Measurements from ENCODE around the gene OR2K2.
"Not testable (repeated sequence)": the region's sequence is repeated elsewhere in the genome, so short reads cannot be mapped to it uniquely, and the experiment has no call there.

OR2K2 gene, protein sequence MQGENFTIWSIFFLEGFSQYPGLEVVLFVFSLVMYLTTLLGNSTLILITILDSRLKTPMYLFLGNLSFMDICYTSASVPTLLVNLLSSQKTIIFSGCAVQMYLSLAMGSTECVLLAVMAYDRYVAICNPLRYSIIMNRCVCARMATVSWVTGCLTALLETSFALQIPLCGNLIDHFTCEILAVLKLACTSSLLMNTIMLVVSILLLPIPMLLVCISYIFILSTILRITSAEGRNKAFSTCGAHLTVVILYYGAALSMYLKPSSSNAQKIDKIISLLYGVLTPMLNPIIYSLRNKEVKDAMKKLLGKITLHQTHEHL

DNA sequence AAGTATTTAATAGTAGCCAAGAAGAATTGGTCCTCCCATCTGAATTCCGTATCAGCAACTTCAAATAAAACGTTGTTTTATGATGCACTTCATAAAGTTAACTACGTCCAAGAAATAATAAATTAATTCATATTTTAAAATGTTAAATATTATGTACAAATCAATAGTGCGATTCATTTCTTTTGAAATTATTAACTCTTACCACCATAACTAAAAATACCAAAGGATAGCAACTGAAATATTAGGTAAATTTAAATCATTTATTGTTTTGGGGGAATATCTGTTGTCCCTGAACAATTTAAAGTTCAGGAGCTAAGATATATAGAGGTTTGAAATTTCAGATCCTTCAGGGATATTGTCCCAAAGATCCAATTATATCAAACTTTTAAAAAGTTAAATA is at the start of gene OR2K2:
Gene OR2K2, minus strand, starts transcription at position 101 of the 400 bp plus-strand sequence. CDS start 1,791 bp downstream, outside the sequence.
- no peak for DNase-seq

DNA sequence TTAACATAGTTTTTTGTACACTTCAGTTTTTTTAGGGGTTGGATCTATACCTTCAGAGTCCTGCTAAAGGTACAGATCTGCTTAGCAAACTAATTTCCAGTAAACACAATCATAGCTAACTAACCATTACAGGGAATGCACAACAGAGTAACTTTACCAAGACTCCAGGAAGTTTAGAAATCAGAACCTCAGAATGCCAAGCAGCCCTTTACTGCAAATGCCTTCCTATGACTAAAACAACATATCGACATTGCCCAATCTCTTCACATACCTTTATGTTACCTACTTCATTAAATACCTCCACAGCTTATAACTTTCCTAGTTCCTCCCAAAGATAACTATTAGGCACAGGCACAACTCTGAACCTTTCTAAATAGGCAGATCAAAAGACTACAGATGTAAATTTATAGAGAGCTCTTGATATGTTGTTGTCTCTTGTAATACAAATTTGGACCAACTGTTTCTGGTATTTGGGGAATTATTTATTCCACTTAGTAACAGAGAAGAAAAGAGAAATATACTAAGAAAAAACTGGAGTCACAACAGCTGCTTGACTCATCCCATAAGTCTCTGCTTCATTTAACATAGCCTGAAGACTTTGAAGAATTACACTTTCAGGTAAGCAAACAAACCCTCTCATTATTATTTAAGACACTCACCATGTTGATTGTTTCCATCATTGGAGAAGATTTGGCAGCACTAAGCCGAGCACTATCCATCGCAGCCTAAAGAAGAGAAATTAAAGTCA is 46.0 kb upstream of the OR2K2 start:
- no peak for DNase-seq

DNA sequence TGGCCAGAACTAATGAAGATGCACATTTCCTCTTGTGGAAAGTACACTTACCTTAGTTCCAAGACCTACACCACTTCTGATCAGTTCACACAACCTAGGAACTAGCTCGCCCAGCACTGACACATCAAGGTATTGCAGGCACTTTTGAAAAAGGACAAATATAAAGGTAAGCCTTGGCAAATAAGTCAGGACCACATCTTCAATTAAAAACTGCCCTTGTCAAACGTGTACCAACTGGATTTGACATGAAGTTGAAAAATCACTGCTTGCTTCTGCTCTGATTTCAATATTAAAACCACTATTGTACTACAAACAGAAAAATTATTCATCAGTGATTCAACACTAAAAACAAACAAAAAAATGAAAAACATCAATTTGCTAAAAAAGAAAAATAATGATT is 45.0 kb upstream of the OR2K2 start:
- no peak for DNase-seq

DNA sequence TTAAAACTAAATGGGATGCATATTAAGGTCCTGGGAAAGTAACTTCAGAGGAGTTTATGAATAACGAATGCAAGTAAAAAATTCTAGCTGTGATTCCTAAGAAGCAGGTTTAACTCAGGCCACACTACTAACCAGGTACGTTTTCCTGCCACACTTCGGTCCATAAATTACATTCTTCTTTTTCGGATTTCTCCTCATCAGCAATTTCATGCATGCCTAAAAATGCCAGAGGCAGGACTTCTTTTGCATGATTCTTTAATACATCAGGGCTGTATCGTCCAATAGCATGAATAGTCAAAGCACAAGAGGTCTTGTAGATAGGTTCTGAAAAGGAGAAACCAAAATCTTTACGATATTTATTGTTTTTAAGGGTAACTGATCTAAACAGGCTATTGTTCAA is 42.3 kb upstream of the OR2K2 start:
- no peak for DNase-seq

DNA sequence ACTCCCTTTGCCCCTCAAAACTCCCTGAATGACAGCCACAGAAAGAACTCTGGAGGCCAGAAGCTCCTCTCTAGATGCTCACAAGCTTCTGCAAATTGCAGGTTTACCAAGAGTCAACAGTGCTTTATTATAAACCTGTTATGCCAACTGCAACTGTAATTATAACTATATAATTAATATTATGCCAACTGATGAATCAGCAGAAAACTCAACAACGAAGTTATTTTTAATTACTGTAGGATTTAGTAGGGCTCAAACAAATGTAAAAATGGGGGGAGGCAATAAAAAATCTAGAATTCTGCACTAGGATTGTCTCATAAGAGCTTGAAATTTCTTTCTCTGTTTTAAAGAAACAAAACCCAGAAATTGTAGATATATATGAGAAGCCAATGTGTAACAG is 37.0 kb upstream of the OR2K2 start:
- no peak for DNase-seq

DNA sequence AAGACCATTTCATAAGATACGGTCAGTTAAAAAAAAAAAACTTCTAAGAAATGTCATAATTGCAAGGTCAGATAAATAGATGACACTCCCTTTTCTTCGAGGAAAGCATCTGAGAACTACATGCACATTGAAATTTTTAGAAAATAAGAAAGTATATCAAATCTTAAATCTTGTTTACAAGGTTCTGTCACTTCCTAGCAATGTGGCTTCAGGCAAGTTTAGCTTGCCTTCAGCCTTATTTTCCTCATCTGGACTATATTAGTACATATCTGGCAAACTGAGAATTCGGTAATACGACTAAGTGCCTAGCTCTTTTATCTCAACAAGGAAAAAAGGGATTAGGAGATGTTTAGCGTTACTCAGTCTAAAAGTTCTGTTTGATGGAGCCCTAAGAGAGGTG is 32.5 kb upstream of the OR2K2 start:
- no peak for DNase-seq

DNA sequence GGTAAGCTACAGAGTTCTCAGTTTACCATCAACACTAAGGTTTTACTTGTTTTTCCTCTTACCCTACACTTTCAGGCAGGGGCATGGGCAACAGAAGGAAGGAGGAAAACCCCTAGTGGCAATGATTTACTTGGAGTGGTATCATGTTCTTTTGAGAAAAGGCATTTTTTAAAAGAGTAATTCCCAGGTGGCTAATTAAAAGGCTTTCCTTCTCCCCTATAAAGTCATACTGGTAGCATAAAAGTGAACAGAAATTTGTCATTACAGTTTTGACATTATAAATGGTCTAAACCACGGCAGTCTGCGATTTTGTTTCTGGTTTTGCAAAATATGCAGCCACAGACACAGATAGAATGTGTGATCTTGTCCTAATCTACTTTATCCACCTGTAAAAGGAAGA is 30.9 kb upstream of the OR2K2 start:
- DNase-seq, result no peak

DNA sequence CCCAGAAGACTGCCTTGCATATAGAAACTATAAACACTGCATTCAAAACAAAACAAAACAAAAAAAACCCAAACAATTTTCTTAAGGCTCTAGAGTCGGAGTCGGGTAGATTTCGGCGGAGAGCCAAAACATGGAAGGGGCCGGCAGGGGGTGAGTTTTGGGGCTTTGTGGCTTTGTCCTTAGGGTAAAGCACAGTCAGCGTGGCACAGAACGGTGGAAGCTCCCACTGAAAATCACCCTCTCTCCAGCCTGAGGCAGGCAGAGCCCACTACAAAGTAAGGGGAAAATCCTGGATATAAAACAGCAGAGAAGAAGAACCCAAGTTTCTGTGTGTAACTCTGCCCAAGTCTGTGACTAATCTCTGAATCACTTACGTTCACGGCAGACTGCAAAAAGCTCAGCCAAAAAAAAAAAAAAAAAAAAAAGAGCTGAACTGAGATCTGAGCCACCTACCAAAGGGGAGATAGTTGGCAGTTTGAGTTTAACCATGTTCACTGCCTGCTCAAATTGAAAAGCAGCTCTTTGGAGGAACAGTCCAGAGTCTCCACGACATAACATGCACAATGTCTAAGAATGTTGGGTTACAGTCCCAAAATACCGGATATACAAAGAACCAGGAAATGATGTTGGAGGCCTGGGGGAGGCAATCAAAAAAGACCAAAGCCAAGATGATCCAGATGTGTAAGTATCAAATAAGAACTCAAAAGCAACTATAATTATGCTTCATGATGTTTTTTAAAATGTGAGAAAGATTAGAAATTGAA is 26.6 kb upstream of the OR2K2 start:
- no peak for DNase-seq

DNA sequence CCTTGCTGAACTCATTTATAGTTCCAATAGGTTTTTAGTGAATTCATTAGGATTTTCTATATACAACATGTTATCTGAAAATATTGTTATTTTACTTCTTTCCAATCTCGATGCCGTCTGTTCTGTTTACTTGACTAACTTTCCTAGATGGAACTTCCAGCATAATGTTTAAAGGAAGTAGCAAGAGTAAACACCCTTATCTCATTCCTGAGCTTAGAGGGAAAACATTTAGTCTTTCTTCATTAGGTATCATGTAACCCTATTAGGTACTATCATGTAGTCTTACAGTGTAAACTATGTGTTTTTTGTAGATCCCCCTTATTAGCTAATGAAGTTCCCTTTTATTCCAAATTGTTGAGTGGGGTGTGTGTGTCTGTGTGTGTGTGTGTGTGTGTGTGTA is 22.5 kb upstream of the OR2K2 start:
- DNase-seq, result no peak

DNA sequence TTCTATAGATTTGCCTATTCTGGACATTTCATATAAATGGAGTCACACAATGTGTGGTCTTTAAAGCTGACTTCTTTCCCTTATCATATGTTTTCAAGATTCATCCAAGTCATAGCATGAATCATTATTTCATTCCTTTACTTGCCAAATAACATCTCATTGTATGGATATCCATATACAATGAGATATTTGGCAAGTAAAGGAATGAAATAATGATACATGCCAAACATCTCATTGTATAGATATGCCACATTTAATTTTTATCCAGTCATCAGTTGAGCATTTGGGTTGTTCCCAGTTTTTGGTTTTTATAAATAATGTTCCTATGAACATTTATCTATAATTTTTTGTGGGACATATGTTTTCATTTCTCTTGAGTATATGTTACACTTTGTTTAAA is 20.5 kb upstream of the OR2K2 start:
- no peak for DNase-seq

DNA sequence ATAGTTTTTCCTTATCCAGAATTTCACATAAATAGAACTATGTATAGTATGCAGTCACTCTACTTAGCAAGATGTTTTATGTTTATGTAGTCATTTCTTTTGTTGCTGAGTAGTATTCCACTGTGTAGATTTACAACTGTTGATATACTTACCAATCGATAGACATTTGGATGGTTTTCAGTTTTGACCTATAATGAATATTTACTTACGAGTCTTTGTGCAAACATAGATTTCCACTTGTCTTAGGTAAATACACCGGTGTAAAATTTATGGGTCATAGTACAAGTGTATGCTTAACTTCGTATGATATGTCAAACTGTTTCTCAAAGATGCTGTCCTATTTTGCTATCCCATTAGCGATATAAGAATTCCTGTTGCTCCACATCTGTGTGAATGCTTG is 19.7 kb upstream of the OR2K2 start:
- no peak for DNase-seq

DNA sequence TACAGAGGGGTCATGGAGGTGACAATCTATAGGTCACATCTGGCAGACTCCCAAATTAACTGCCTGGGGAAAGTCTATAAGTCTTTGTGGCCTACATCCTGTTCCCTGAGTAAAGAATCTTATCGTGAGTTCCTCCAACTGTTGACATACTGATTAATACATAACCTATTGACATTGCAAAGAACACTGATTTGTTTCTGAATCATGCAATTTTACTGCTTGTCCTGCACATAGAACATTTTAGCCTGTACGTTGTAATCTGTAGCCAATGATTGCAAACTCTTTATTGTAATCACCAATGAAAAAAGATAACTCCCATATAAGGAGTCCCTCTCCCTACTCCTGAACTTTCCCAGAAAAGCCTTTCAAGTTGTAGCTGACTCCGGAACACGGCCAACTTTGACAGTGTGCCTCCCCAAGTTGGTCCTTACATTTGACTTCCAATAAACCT is 18.8 kb upstream of the OR2K2 start:
- no peak for DNase-seq

DNA sequence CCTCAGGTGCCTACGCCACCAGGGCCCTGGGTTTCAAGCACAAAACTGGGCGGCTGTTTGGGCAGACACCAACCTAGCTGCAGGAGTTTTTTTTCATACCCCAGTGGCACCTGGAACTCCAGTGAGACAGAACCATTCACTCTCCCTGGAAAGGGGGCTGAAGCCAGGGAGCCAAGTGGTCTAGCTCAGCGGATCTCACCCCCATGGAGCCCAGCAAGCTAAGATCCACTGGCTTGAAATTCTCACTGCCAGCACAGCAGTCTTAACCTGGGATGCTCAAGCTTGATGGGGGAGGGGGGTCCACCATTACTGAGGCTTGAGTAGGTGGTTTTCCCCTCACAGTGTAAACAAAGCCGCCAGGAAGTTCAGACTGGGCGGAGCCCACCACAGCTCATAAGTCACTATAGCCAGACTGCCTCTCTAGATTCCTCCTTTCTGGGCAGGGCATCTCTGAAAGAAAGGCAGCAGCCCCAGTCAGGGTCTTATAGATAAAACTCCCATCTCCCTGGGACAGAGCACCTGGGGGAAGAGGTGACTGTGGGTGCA is 4.4 kb upstream of the OR2K2 start:
- not testable (repeated sequence) for DNase-seq

DNA sequence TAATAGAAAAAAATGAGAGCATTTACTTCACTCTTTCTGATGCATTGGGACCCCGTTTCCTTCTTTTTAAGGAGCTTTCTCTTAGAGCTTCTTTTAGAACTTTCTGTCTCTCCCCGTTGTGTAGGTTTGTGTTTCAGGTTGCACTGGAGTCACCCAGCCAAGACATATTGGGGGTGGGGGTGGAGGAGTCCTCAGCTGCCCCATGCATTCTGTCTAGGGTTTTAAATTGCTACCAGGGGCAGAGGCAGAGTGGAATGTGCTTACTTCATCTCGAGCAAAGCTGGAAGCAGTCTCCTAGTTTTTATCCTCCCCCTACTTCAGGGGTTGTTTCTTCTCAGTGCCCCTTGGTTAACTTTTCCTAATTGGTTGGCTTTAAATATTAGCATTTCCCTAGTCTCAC is 9.4 kb downstream of the OR2K2 start:
- DNase-seq, result no peak

DNA sequence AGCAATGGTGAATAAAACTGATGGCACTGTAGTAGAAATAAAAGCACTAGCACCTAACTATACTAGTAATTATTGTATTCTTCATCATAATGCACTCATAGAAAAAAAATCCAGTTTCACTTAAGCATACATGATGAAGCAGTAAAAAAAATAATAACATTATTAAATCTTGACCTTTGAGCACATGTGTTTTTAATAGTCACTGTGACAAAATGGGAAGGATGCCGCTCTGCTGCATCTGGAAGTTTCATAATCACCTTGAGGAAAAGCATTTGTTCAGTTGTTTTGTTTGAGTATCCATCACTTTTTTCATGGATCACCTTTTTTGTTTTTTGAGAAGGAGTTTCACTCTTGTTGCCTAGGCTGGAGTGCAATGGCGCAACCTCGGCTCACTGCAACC is 13.2 kb downstream of the OR2K2 start:
- DNase-seq, result no peak

DNA sequence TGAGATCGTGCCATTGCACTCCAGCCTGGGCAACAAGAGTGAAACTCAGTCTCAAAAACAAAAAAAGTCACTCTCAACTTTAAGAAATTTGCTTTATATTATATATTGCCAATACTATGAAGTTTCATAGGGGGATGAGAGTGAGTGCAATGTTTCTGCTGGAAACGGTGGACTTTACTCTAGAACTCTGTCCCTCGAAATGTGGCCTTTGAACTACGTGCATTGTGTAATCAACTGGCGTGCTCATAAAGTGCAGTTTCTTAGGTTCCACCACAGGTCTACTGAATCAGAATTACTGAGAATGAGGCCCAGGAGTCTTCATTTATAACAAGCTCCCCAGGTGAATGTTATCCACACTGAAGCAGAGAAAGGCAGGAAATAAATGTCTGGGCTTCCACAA is 24.1 kb downstream of the OR2K2 start:
- DNase-seq, result no peak

DNA sequence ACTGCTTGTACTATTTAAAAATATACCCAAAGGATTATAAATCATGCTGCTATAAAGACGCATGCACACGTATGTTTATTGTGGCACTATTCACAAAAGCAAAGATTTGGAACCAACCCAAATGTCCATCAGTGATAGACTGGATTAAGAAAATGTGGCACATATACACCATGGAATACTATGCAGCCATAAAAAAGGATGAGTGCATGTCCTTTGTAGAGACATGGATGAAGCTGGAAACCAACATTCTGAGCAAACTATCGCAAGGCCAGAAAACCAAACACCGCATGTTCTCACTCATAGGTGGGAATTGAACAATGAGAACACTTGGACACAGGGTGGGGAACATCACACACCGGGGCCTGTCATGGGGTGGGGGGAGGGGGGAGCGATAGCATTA is 26.0 kb downstream of the OR2K2 start:
- DNase-seq, result not testable (repeated sequence)

DNA sequence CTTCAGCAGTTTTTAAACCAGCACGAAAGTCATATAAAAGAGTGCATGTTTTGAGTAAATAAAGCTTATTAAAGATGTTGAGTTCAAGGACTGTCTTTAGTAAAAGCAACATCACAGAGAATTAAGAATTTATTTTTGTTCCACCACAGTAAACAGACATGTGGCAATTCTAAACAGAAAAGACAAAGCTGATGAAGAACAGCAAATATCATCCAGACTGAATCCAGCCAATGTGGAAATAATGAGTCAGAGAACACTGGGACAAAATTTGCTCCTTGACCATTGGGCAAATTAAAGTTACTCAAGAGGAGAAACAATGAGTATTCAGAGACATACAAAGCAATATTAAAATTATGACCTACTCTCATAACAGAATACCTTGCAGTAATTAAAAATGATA is 28.8 kb downstream of the OR2K2 start:
- no peak for DNase-seq

DNA sequence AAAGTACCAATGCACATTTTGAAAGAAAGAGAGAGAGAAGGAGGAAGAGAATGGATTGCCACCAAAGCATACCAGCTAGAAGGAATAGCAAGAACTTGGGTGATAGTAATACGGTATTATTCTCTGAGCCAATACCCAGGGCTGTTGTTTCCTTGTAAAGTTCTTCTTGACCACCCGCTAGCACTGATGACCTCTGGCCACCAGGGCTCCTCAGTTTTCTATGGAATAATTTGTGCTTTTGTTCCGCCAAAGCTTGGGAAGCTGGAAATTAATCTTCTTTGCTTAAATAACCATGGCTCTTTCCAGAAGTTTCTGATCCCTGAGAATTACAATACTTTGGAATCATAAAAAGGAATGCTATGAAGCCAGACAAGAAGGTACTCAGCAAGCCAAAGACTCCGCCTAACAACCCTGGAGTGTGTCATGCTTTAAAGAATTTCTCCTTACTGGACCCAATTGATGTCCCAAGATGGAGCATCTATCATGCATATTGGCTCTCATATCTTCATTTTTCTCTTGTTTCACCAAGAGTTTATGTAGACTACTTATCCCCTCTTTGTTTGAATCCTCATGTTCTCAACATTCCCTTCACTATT is 29.8 kb downstream of the OR2K2 start:
- DNase-seq, result no peak

DNA sequence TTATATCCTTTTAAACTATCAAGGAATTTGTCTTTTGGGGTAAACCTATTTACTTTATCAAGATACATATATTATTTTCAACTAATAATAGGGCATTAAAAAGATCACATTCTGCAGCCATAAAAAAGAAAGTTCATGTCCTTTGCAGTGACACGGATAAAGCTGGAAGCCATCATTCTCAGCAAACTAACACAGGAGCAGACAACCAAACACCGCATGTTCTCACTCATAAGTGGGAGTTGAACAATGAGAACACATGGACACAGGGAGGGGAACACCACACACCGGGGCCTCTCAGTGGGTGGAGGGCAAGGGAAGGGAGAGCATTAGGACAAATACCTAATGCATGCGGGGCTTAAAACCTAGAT is 30.4 kb downstream of the OR2K2 start:
- DNase-seq, result not testable (repeated sequence)

DNA sequence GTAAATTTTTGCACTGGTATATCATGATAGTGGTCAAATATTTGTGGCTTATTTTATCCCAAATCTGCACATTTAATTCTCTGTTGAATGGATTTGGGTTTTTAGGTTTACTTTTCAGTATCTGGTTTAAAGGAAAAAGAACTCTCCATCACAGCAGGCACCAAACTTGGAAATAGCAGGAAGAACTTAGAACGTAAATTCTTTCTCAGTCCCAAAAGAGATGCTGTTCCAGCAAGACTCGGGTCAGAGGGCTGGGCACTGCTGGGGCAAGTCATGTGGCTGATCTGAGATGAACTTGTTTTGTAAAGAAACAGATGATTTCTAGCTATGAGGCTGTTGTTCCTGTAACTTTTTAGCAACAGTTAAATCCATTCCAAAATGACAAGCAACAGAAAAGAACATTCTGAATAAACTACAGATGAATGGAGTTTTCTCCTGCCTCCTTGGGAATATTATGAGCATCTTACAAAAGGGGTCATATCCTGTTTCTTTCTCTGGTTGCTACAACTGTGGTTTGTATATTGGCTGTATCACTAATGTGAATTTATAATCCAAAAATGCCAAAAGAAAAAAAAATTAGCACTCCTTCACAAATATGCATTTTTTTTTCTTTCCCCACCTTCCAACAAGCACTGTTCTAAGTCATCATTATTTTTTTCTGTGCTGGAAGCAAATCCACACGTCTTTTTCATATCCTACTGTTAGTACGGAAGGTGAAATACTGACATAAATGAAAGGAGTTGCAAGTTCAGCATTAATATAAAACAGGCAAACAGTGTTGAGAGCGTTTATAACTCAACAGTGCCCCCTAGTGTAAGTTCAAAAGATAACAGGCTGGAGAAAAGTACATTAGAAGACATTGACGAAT is 31.1 kb downstream of the OR2K2 start:
- DNase-seq, result peak; percentile 2 to 35

DNA sequence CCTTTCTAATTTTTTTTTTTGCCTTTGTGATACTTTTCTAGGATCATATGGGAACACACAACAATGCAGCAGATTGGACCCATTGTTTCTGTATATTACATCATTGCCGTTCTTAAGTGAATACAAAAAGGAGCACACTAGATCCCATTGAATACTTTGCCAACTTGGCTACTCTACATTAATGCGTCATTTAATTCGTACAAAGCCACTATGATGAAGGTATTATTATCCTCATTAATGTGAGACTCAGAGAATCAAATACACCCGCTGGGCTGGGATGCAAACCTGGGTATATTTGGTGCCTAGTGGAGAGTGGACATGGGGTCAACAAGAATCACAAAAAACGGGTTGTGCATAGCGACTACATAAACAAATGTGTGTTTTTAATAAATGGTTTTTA is 31.9 kb downstream of the OR2K2 start:
- DNase-seq, result no peak
